Stomach (tissue), 4 donors: Measurements from ENCODE around the gene RUNX1.

Source experiments
- CTCF ChIP-seq, 7 experiments: fragments of 450-650 bp in 4 of 7; fragments of 200-600 bp in 3 of 7; sonication (generic) in 3 of 7; IDR thresholded peaks; one replicate each; pipeline ENCODE4 v1.5.1; 2016 to 2019; ENCODE audit warnings: antibody characterized with exemption in 7 of 7, control low read depth in 2 of 7, mild to moderate bottlenecking in 1 of 7
- POLR2AphosphoS5 ChIP-seq, 3 donors: sonication (generic); formaldehyde crosslinking; IDR thresholded peaks; one replicate each; pipeline ENCODE4 v1.6.1; 2016; ENCODE audit warnings: antibody characterized with exemption in 3 of 3

GRCh38 chr21:34922479-34922878 is 126.6 kb downstream of the RUNX1 start:
- TF ChIP-seq CTCF (IDR thresholded peaks at IDR 0.05) (no peak), POLR2AphosphoS5 (IDR thresholded peaks at IDR 0.05) (no peak)
